H1 (cell line): ENCODE data around the gene PRDM15.

ENCODE experiments used
- BRCA1 ChIP-seq: IDR thresholded peaks from 2 replicates; pipeline ENCODE4 v1.6.1; 2012; ENCODE audit warnings: low read depth, low read length, improper control_type of control experiment
- POLR2AphosphoS5 ChIP-seq: IDR thresholded peaks from 2 replicates; pipeline ENCODE4 v1.6.1; 2011; ENCODE audit warnings: low read depth, low read length

DNA sequence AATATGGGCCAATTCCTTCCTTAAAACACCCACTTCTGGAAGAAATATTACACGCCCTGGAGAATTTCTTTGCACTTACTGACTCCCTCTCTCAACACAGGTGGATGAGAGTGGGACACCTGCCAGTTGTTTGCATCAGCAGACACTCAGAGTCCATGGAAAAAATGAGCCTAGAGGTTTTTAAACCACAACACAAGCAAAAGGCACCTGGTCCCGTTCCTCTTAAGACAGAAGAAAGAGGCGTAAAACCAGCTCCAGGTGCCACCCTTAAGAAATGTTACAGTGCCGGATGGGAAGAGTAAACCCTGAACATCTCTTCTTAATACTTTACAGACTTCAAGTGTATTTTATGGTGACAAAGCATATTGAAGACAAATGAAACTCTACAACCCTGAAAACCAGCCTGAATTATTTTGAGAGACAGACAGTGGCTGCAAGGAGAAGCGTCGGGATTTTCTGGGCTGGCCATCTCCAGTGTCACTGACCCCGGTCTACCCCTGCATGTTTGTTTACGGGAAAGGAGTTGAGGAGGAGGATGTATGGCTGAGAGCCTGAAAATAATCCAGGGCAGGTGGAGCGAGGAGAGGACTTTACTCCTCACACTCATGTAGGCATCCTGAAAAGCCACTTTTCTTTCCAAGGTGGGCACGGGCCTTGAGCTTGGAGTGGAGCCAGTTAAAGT, 104.5 kb downstream of the PRDM15 start:
- TF ChIP-seq POLR2AphosphoS5: no peak
- no peak for TF ChIP-seq BRCA1
